Endothelial cell of umbilical vein (primary cell): ENCODE data around the gene FRA10AC1. TPM values are rescaled to one million over a fixed set of nuclear protein-coding genes. Genes with fewer than 3 reads are reported as not detected.

Source experiments
- BruUV-seq: library from RNA; stranded (reverse); fragments of 400-500 nt; replicated peaks from 2 replicates; lab custom pipeline; 2021; lab: Mats Ljungman, UMichigan
- CTCF ChIA-PET: fragments of 300-600, 350-600 bp; sonication (Branson Sonifier 250); formaldehyde crosslinking; loops from one replicate; lab custom pipeline; 2021; ENCODE audit warnings: antibody characterized with exemption, inconsistent platforms; lab: Charles Lee
- POLR2A ChIA-PET: fragments of 300-600, 350-600 bp; sonication (Branson Sonifier 250); formaldehyde crosslinking; loops from one replicate; lab custom pipeline; 2021; ENCODE audit warnings: antibody characterized with exemption, inconsistent platforms; lab: Charles Lee
- DNase-seq: peaks from one replicate; pipeline ENCODE4 v3.0.0-alpha.2; 2011; ENCODE audit warnings: low read depth, low spot score
- FAIRE-seq: peaks from 2 replicates; lab custom pipeline; 2011; peaks lifted over from hg19 to GRCh38; lab: Jason Lieb, UNC
- H2AFZ ChIP-seq: 2 replicates; pipeline ENCODE4 v1.6.0; 2012; ENCODE audit warnings: low read depth, low read length, control low read depth, inconsistent platforms
- H3K27ac ChIP-seq: 2 replicates; pipeline ENCODE4 v1.5.1; 2011; ENCODE audit warnings: low read depth, mild to moderate bottlenecking, control low read depth, low read length, moderate library complexity; ENCODE audit not compliant: insufficient read depth
- H3K27me3 ChIP-seq, 2 experiments: 2 replicates each; pipeline versions ENCODE4 v1.6.0 to v1.6.1; 2011; ENCODE audit warnings: low read length in 2 of 2, mixed read lengths in 1 of 2; ENCODE audit not compliant: control insufficient read depth in 2 of 2, insufficient read depth in 2 of 2
- H3K36me3 ChIP-seq, 2 experiments: 2 replicates in 1 of 2; 3 replicates in 1 of 2; pipeline ENCODE4 v1.5.1; 2011; ENCODE audit warnings: low read length in 2 of 2, mild to moderate bottlenecking in 1 of 2, moderate library complexity in 1 of 2; ENCODE audit not compliant: control insufficient read depth in 2 of 2, insufficient read depth in 2 of 2; ENCODE audit errors: extremely low read depth in 1 of 2
- H3K4me1 ChIP-seq: 3 replicates; pipeline ENCODE4 v1.5.1; 2011; ENCODE audit warnings: mild to moderate bottlenecking, low read length; ENCODE audit not compliant: control insufficient read depth, insufficient read depth; ENCODE audit errors: extremely low read depth
- H3K4me2 ChIP-seq: 2 replicates; pipeline ENCODE4 v1.6.1; 2011; ENCODE audit warnings: low read length, control low read depth, mixed read lengths; ENCODE audit not compliant: insufficient read depth
- H3K4me3 ChIP-seq, 3 experiments: fragments of 200-600 bp in 1 of 3; sonication (generic), shearing (Covaris generic) in 1 of 3; replicated peaks in 1 of 3; 2 replicates each; pipeline ENCODE4 v1.5.1; 2011 to 2016; ENCODE audit warnings: control low read depth in 3 of 3, low read length in 3 of 3, mild to moderate bottlenecking in 2 of 3, inconsistent platforms in 1 of 3, low read depth in 1 of 3, moderate library complexity in 1 of 3; ENCODE audit not compliant: insufficient read depth in 1 of 3
- H3K79me2 ChIP-seq: 2 replicates; pipeline ENCODE4 v1.6.0; 2012; ENCODE audit warnings: low read length, inconsistent platforms; ENCODE audit not compliant: control insufficient read depth, insufficient read depth
- H3K9ac ChIP-seq: replicated peaks from 2 replicates; pipeline ENCODE3; 2011; ENCODE audit warnings: low read length, control low read depth; ENCODE audit not compliant: insufficient read depth; ENCODE audit errors: extremely low read depth
- H3K9me1 ChIP-seq: replicated peaks from 3 replicates; pipeline ENCODE4 v1.6.0; 2011; ENCODE audit warnings: mild to moderate bottlenecking, low read length; ENCODE audit not compliant: control insufficient read depth, insufficient read depth; ENCODE audit errors: extremely low read depth
- H3K9me3 ChIP-seq: replicated peaks from 2 replicates; pipeline ENCODE4 v1.5.1; 2012; ENCODE audit warnings: low read length, inconsistent platforms; ENCODE audit not compliant: control insufficient read depth, insufficient read depth
- H4K20me1 ChIP-seq: replicated peaks from 2 replicates; pipeline ENCODE3; 2011; ENCODE audit warnings: mild to moderate bottlenecking, low read length; ENCODE audit not compliant: control insufficient read depth, insufficient read depth; ENCODE audit errors: extremely low read depth
- CTCF ChIP-seq, 2 donors: IDR thresholded peaks; 1 replicate in 1 of 2; 2 replicates in 1 of 2; pipeline ENCODE4 v1.5.1; 2011; ENCODE audit warnings: low read length in 2 of 2, mild to moderate bottlenecking in 2 of 2, moderate library complexity in 2 of 2, control low read depth in 1 of 2, inconsistent platforms in 1 of 2, low read depth in 1 of 2; ENCODE audit not compliant: insufficient read depth in 1 of 2; ENCODE audit errors: extremely low read depth in 1 of 2
- EZH2 ChIP-seq: IDR thresholded peaks from 2 replicates; pipeline ENCODE4 v1.6.1; 2012; ENCODE audit warnings: borderline replicate concordance, low read depth, mild to moderate bottlenecking, moderate library complexity, low read length, inconsistent platforms; ENCODE audit not compliant: severe bottlenecking
- FOS ChIP-seq: IDR thresholded peaks from 2 replicates; pipeline ENCODE4 v1.6.1; 2011; ENCODE audit warnings: mild to moderate bottlenecking, low read length, moderate library complexity, borderline replicate concordance; ENCODE audit not compliant: insufficient read depth
- GATA2 ChIP-seq: IDR thresholded peaks from 2 replicates; pipeline ENCODE4 v1.7.0; 2011; ENCODE audit warnings: low read depth, mild to moderate bottlenecking, moderate library complexity, mixed read lengths, low read length; ENCODE audit not compliant: insufficient read length, insufficient read depth
- JUN ChIP-seq: IDR thresholded peaks from 2 replicates; pipeline ENCODE4 v1.6.1; 2011; ENCODE audit warnings: borderline replicate concordance, low read depth; ENCODE audit not compliant: insufficient read length, insufficient read depth
- MAX ChIP-seq: IDR thresholded peaks from 2 replicates; pipeline ENCODE4 v1.6.1; 2011; ENCODE audit not compliant: insufficient read depth, insufficient read length
- MYC ChIP-seq: IDR thresholded peaks from one replicate; pipeline ENCODE4 v1.6.1; 2011; ENCODE audit warnings: mild to moderate bottlenecking, low read depth, low read length
- POLR2A ChIP-seq: IDR thresholded peaks from 2 replicates; pipeline ENCODE4 v1.6.1; 2012; ENCODE audit warnings: low read depth, mild to moderate bottlenecking, control low read depth, low read length
- POLR2AphosphoS5 ChIP-seq: IDR thresholded peaks from 2 replicates; pipeline ENCODE4 v1.6.1; 2012; ENCODE audit warnings: low read depth, mild to moderate bottlenecking, control low read depth, low read length, moderate library complexity; ENCODE audit not compliant: insufficient read depth
- dilution Hi-C: fragments of 300-500 bp; cut with MboI; formaldehyde crosslinking; loops from one replicate; pipeline ENCODE4 v1.15.0; 2019; ENCODE audit warnings: low sequenced_read_pairs; ENCODE audit not compliant: extremely low pct_ligation_motif_present
- intact Hi-C: fragments of 100-400 bp; cut with micrococcal nuclease; formaldehyde crosslinking; loops from one replicate; pipeline ENCODE4 v1.10.0; 2022
- polyA plus RNA-seq, 4 experiments: library from polyadenylated mRNA; depleted of rRNA in 3 of 4; stranded (reverse) in 3 of 4; unstranded in 1 of 4; fragments of >200 nt; gene quantifications; 2 replicates each; pipeline versions ENCODE4 v1.2.1 to v1.2.3, GENCODE V29; 2011 to 2012; ENCODE audit warnings: missing spikeins in 1 of 4
- total RNA-seq: library from RNA; stranded (reverse); gene quantifications from 2 replicates; pipeline ENCODE4 v1.2.3, GENCODE V29; 2021

The FRA10AC1 gene
- total and polyA plus RNA-seq, 2 donors (not counting 3 experiments of a cell fraction or from before 2014, with no cell fraction given) = 4.0 to 24.4 TPM

GRCh38 chr10:93722550-93722949 is 20.2 kb upstream of the FRA10AC1 start:
- H2AFZ ChIP-seq = no peak overlapping the region
- intact Hi-C loops (no loop called here), dilution Hi-C loops (no loop called here)
- FAIRE-seq (no peak), DNase-seq (no peak)
- no peak overlapping the region for H3K4me2 ChIP-seq
- no peaks in the 10 kb centered on the region for H4K20me1 ChIP-seq
- no peak overlapping the region for H3K27ac ChIP-seq
- TF ChIP-seq MAX (no peak), POLR2AphosphoS5 (no peak), POLR2A (no peak), FOS (no peak), MYC (no peak), GATA2 (no peak)
- no TSS peak for BruUV-seq
- H3K9me3 ChIP-seq = no peaks in the 10 kb centered on the region
- no peaks in the 10 kb centered on the region for H3K79me2 ChIP-seq
- CTCF ChIA-PET = interaction anchor here (1.2 to 1.5 kb wide), 3 partner anchors 9 to 93 kb away, joined by 3 to 4 read pairs (median 3); no protein-coding TSS in a partner anchor
- no peaks in the 10 kb centered on the region for H3K4me1 ChIP-seq
- H3K9ac ChIP-seq = no peak overlapping the region
- no peak overlapping the region for H3K4me3 ChIP-seq
- no peaks in the 10 kb centered on the region for H3K9me1 ChIP-seq
- H3K27me3 ChIP-seq = peaks cover 9 to 21% of the 10 kb centered on the region in 2 experiments
- POLR2A ChIA-PET = no interaction called here
- no peaks in the 10 kb centered on the region for H3K36me3 ChIP-seq

GRCh38 chr10:93719901-93720300 is 17.5 kb upstream of the FRA10AC1 start:
- Histone ChIP-seq H3K4me2 (no peak overlapping the region), H2AFZ (no peak overlapping the region), H3K79me2 (no peaks in the 10 kb centered on the region), H3K9me1 (no peaks in the 10 kb centered on the region), H4K20me1 (no peaks in the 10 kb centered on the region), H3K27me3 (peaks cover 6 to 8% of the 10 kb centered on the region in 2 experiments), H3K4me1 (no peaks in the 10 kb centered on the region), H3K27ac (no peak overlapping the region), H3K36me3 (no peaks in the 10 kb centered on the region), H3K4me3 (no peak overlapping the region), H3K9ac (no peak overlapping the region), H3K9me3 (no peaks in the 10 kb centered on the region)
- CTCF ChIA-PET = no interaction called here
- dilution Hi-C loops = no loop called here
- intact Hi-C loops = no loop called here
- BruUV-seq = no TSS peak
- FAIRE-seq (no peak), DNase-seq (no peak)
- TF ChIP-seq JUN = no peak
- no peak for TF ChIP-seq EZH2
- no peak for TF ChIP-seq CTCF (IDR thresholded peaks at IDR 0.05; ENCODE audit: extremely low read depth in 1 of 2, insufficient read depth in 1 of 2, low read depth in 1 of 2, low read length in 2 of 2)
- no peak for TF ChIP-seq POLR2AphosphoS5
- no peak for TF ChIP-seq MYC
- no peak for TF ChIP-seq MAX
- no peak for TF ChIP-seq GATA2
- TF ChIP-seq POLR2A = no peak
- TF ChIP-seq FOS = no peak
- POLR2A ChIA-PET = no interaction called here
